ENCODE data around the gene SHBG. TPM values are rescaled to one million over a fixed set of nuclear protein-coding genes. Genes with fewer than 3 reads are reported as not detected.
A peak's percentile ranks its signal among the peaks of the same experiment; 100 is the strongest.

SHBG gene, protein sequence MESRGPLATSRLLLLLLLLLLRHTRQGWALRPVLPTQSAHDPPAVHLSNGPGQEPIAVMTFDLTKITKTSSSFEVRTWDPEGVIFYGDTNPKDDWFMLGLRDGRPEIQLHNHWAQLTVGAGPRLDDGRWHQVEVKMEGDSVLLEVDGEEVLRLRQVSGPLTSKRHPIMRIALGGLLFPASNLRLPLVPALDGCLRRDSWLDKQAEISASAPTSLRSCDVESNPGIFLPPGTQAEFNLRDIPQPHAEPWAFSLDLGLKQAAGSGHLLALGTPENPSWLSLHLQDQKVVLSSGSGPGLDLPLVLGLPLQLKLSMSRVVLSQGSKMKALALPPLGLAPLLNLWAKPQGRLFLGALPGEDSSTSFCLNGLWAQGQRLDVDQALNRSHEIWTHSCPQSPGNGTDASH
- total RNA-seq (1 to 10 TPM in 1 of 2 donors, under 1 TPM in 1; 0.20 to 1.5 TPM), polyA plus RNA-seq (ENCODE audit: insufficient read length in 2 of 2) (1 to 10 TPM; 1.0 to 2.7 TPM)
- long read RNA-seq, donor 1, partial matches to known transcripts = 78 of 140 reads
- long read RNA-seq, donor 1, other reads (novel, unspliced or antisense) = 62 of 140 reads
- long read RNA-seq, donor 2 = 0 reads
- long read RNA-seq, donor 3, partial matches to known transcripts = 0 of 46 reads
- long read RNA-seq, donor 3, other reads (novel, unspliced or antisense) = 46 of 46 reads
- long read RNA-seq, donor 4, partial matches to known transcripts = 99 of 230 reads
- long read RNA-seq, donor 4, other reads (novel, unspliced or antisense) = 131 of 230 reads

DNA sequence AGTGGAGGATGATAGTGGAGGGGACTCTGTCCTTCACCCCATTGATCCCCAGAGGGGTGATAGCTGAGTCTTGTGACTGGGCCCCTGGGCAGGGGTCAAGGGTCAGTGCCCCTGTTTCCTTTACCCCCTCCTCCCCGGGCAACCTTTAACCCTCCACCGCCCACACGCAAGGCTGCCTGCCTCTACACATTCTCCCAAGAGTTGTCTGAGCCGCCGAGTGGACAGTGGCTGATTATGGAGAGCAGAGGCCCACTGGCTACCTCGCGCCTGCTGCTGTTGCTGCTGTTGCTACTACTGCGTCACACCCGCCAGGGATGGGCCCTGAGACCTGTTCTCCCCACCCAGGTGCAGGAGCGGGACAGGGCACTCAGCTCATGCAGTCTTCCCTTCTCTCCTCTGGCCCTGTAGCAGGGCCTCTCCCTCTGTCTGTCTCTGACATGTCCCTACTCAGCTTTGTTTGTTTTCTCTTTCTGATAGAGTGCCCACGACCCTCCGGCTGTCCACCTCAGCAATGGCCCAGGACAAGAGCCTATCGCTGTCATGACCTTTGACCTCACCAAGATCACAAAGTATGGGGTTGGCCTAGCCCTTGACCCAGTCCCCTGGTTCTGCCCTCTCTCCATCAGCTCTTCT, at the start of gene SHBG:
Gene SHBG (plus strand): TSS at position 197 of the 633 bp plus-strand sequence. CDS start 38 bp downstream, at position 235.
- Histone ChIP-seq H3K27ac (ENCODE audit: low read depth, low read length) (no peak within 1 kb of the TSS), H3K9me3 (ENCODE audit: control insufficient read depth, insufficient read depth, low read length) (no peaks in the 10 kb centered on the region), H3K4me1 (ENCODE audit: control insufficient read depth, insufficient read depth, low read length) (peaks cover 28% of the 10 kb centered on the region), H3K27me3 (ENCODE audit: control insufficient read depth, insufficient read depth, low read length) (no peaks in the 10 kb centered on the region), H3K4me3 (ENCODE audit: low read depth, low read length) (no peak within 1 kb of the TSS), H3K36me3 (ENCODE audit: control insufficient read depth, insufficient read depth, low read length) (peaks cover 12% of the 10 kb centered on the region)
- no peak for DNase-seq (ENCODE audit: low read depth in 4 of 6, low spot score in 6 of 6)
- 75% methylated on average over 13 of the region's 13 CpGs for WGBS (ENCODE audit: insufficient coverage)

DNA sequence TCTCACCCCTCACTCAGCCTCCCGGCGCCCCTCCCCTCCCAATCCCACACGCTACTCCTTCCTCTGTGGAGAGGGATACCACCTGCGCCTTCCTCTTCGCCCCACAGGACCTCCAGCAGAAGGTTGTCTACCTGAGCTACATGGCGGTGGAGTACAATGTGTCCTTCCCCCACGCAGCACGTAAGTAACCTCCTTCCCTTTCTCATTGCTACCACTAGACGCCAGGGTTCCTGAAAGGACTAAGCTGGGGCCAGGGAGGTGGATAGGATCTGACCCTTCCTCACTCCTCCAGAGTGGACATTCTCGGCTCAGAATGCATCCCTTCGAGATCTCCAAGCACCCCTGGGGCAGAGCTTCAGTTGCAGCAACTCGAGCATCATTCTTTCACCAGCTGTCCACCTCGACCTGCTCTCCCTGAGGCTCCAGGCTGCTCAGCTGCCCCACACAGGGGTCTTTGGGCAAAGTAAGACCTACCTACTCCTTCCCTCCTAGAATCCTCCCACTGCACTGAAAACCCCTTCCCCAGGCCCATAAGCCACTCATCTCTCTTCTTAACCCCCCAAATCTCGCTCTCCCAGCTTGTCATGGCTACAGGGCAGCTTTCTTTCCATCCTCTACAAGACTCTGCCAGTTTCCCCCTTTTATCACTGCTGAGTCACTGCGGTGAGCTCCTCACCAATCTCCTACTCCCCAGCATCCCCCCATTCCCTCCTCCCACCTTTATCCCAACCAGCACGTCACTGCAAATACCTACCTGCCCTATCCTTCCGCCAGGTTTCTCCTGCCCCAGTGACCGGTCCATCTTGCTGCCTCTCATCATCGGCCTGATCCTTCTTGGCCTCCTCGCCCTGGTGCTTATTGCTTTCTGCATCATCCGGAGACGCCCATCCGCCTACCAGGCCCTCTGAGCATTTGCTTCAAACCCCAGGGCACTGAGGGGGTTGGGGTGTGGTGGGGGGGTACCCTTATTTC, 49.0 kb upstream of the SHBG start:
- H3K36me3 ChIP-seq (ENCODE audit: control insufficient read depth, insufficient read depth, low read length) = peaks cover 80% of the 10 kb centered on the region
- H3K9me3 ChIP-seq (ENCODE audit: control insufficient read depth, insufficient read depth, low read length) = no peaks in the 10 kb centered on the region
- H3K4me1 ChIP-seq (ENCODE audit: control insufficient read depth, insufficient read depth, low read length) = peaks cover 65% of the 10 kb centered on the region
- H3K27ac ChIP-seq (ENCODE audit: low read depth, low read length) = no peak overlapping the region
- H3K4me3 ChIP-seq (ENCODE audit: low read depth, low read length) = no peak overlapping the region
- 82% methylated on average over 17 of the region's 23 CpGs for WGBS (ENCODE audit: insufficient coverage)
- DNase-seq (ENCODE audit: low read depth in 4 of 6, low spot score in 6 of 6) = no peak
- H3K27me3 ChIP-seq (ENCODE audit: control insufficient read depth, insufficient read depth, low read length) = no peaks in the 10 kb centered on the region

DNA sequence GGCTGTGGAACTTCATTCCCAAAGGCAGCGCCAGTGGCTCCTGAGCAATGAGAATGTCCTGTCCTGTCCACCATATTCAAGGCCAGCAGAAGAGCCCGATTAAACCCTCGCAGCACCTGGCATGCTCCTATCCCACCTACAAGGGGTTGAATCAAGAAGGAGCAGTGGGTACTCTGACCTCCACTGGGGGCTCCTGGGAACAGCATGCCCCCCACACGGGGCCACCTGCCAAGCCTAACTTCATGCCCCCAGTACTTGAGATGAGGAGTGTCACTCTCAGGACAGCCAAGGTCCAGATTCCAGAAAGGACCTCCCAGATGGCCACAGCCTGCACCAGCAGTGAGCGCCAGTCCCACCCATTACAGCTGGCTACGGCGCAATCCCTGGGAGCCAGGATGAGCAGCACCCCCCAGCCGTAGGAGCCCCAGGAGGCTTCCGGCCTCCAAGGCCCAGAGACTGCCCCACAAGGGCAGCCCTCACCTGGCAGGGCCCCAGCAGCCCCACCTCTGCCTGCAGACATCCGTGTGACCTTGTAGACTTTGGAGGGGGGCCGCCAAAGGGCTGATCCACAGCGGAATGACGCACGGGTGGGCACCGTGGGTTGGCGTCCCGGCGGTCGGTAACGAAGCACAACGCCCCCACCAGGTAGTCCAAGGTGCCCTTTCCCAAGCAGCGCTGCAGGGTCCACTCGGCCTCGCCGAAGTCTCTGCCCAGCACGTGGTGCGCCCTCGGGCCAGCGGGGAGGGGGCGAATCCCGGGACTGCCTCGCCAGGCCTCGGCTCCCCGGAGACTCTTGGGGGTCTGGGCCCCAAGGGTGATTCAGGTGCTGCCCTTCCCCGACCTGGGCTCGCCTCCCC, 47.3 kb upstream of the SHBG start:
- H3K36me3 ChIP-seq (ENCODE audit: control insufficient read depth, insufficient read depth, low read length) = peaks cover 80% of the 10 kb centered on the region
- 85% methylated on average over 33 of the region's 36 CpGs for WGBS (ENCODE audit: insufficient coverage)

DNA sequence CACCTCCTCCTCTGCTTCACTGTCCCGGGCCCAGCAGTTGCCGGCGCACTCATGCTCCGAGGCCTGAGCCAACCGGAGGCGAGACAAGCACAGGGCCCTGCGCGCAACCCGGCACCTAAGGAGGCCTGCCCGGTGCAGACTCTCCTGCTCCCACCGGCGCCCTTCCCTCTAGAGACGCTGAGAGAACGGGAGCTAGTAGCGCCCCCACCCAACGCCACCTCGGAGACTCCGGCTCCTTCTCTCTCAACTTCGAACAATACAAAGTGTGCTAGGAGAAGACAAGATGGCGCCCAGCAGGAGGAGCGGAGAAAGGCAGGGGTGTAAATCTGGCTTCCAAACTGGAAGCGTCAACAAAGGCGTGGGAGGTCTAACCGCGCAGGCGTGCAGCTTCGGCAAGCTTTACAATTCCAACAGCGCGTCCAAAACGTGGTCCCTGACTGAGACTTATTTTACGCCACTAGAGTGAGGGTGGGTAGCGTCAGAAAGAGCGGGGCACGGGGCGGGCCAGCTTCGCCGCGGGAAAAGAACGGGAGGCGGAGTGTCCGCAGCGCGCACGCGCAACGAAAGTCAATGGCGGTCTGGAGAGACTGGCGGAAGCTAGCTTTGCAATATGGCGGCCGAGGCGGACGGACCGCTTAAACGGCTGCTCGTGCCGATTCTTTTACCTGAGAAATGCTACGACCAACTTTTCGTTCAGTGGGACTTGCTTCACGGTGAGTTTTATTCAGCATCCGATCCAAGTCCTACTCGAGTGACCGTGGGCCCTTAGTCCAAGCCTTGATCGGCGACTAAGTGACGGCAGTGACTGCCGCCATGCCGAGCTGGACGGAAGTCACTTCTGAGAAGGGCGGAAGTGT, 46.5 kb upstream of the SHBG start, which contains the start of gene MPDU1:
Gene MPDU1 (plus strand): TSS at position 600 of the 857 bp plus-strand sequence. CDS start 11 bp downstream, at position 611.
- DNase-seq (ENCODE audit: low read depth in 4 of 6, low spot score in 6 of 6) = peak; percentile 95 to 100 (median 98)
- Histone ChIP-seq H3K4me1 (ENCODE audit: control insufficient read depth, insufficient read depth, low read length) (peaks cover 71% of the 10 kb centered on the region), H3K27ac (ENCODE audit: low read depth, low read length) (peak within 1 kb of the TSS; percentile 99), H3K27me3 (ENCODE audit: control insufficient read depth, insufficient read depth, low read length) (no peaks in the 10 kb centered on the region), H3K36me3 (ENCODE audit: control insufficient read depth, insufficient read depth, low read length) (peaks cover 80% of the 10 kb centered on the region), H3K4me3 (ENCODE audit: low read depth, low read length) (peak within 1 kb of the TSS; percentile 94), H3K9me3 (ENCODE audit: control insufficient read depth, insufficient read depth, low read length) (no peaks in the 10 kb centered on the region)
- 12% methylated on average over 69 of the region's 69 CpGs for WGBS (ENCODE audit: insufficient coverage)

More for the DNA sequence above, 47.3 kb upstream of the SHBG start:
- H3K4me3 ChIP-seq (ENCODE audit: low read depth, low read length) = peak overlapping the region; percentile 94
- H3K4me1 ChIP-seq (ENCODE audit: control insufficient read depth, insufficient read depth, low read length) = peaks cover 62% of the 10 kb centered on the region
- DNase-seq (ENCODE audit: low read depth in 4 of 6, low spot score in 6 of 6) = no peak
- H3K9me3 ChIP-seq (ENCODE audit: control insufficient read depth, insufficient read depth, low read length) = no peaks in the 10 kb centered on the region
- peak overlapping the region; percentile 99 for H3K27ac ChIP-seq (ENCODE audit: low read depth, low read length)
- no peaks in the 10 kb centered on the region for H3K27me3 ChIP-seq (ENCODE audit: control insufficient read depth, insufficient read depth, low read length)

DNA sequence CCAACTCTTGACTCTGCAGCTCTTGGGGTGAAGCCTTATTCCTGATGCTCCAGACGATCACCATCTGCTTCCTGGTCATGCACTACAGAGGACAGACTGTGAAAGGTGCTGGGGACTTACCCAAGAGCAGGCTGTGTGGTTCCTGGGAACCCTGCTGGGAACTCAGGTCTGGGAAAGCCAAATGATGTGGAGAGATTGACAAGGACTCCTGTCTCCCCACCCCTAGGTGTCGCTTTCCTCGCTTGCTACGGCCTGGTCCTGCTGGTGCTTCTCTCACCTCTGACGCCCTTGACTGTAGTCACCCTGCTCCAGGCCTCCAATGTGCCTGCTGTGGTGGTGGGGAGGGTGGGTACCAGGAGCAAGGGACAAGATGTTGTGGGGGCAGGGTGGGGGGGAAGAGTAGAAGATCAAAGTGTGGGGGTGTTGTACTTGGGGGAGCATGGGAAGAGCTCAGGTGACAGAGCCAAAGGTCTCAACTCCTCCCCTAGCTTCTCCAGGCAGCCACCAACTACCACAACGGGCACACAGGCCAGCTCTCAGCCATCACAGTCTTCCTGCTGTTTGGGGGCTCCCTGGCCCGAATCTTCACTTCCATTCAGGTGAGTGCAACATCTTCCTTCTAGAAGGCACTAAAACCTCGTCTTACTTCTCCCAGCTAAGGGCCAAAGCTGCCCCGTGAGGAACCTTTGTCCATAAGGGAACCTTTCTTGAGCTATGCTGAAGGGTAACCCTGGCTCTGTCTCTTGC, 43.1 kb upstream of the SHBG start:
- H3K4me1 ChIP-seq (ENCODE audit: control insufficient read depth, insufficient read depth, low read length) = peaks cover 57% of the 10 kb centered on the region
- no peak overlapping the region for H3K27ac ChIP-seq (ENCODE audit: low read depth, low read length)
- H3K4me3 ChIP-seq (ENCODE audit: low read depth, low read length) = no peak overlapping the region
- no peaks in the 10 kb centered on the region for H3K9me3 ChIP-seq (ENCODE audit: control insufficient read depth, insufficient read depth, low read length)
- H3K36me3 ChIP-seq (ENCODE audit: control insufficient read depth, insufficient read depth, low read length) = peaks cover 81% of the 10 kb centered on the region
- no peaks in the 10 kb centered on the region for H3K27me3 ChIP-seq (ENCODE audit: control insufficient read depth, insufficient read depth, low read length)
- no peak for DNase-seq (ENCODE audit: low read depth in 4 of 6, low spot score in 6 of 6)
- WGBS (ENCODE audit: insufficient coverage) = 84% methylated on average over 5 of the region's 9 CpGs

DNA sequence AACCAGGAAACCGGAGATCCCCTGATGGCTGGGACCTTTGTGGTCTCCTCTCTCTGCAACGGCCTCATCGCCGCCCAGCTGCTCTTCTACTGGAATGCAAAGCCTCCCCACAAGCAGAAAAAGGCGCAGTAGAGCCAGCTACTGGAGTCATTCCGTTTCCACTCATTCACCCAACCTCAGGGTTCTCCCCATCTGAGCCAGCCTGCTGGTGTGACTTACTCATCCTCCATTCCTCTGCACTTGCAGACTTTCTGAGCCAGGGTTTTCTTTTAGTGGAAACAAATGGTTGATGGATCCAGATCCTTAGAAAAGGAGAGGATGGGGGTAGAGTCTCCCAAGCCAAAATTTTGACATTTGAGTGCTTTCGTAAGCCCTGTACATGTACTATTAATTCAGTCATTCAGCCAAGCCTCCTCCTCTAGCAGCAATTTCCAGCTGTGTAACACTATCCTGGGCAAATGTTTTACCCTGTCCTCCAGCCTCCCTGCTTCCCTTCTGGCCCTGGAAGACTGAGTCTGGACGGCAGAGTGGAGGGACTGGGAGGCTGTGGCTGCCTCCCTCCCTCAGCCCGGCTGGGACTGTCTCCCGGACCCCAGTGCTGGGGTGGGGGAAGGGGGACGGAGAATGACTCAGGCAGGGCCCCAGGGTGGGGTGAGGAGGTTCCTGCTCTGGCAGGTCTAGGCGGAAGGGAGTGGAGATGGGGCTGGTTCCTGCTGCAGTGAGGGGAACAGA, 42.3 kb upstream of the SHBG start:
- no peaks in the 10 kb centered on the region for H3K9me3 ChIP-seq (ENCODE audit: control insufficient read depth, insufficient read depth, low read length)
- 78% methylated on average over 9 of the region's 12 CpGs for WGBS (ENCODE audit: insufficient coverage)
- DNase-seq (ENCODE audit: low read depth in 4 of 6, low spot score in 6 of 6) = no peak
- H3K27ac ChIP-seq (ENCODE audit: low read depth, low read length) = no peak overlapping the region
- H3K4me1 ChIP-seq (ENCODE audit: control insufficient read depth, insufficient read depth, low read length) = peaks cover 50% of the 10 kb centered on the region
- H3K27me3 ChIP-seq (ENCODE audit: control insufficient read depth, insufficient read depth, low read length) = no peaks in the 10 kb centered on the region
- H3K4me3 ChIP-seq (ENCODE audit: low read depth, low read length) = no peak overlapping the region
- H3K36me3 ChIP-seq (ENCODE audit: control insufficient read depth, insufficient read depth, low read length) = peaks cover 81% of the 10 kb centered on the region

DNA sequence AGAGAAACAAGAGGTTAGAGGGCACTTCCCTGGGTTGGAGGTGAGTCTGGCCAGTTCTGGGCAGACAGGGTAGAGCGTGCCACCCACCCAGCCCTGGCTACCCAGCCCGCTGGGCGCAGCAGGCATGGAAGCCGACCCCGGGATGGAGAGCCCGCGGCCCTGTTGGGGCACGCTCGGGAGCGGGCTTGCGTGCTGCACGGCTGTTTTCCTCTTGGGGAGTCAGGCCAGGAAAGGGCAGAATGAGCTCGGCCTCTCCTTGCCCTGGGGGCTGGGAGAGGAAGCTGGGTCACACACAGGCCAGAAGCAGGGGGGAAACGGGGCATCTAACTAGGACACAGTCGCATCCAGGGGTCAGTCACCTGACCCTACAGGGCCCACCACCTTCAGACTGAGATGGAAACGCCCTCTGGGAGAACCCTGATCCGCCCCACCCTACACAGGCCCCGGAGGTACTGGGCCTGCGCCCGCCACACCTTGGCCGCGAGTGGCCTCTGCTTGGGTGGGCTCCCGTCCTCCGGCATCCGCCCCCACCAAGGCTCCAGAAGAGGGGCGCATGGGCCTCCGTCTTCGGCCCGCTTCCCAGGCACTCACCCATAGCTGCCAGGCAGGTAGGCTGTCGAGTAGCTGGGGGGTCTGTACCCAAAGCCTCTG, 41.3 kb upstream of the SHBG start:
- Histone ChIP-seq H3K4me3 (ENCODE audit: low read depth, low read length) (peak overlapping the region; percentile 64), H3K27me3 (ENCODE audit: control insufficient read depth, insufficient read depth, low read length) (no peaks in the 10 kb centered on the region), H3K4me1 (ENCODE audit: control insufficient read depth, insufficient read depth, low read length) (peaks cover 41% of the 10 kb centered on the region), H3K36me3 (ENCODE audit: control insufficient read depth, insufficient read depth, low read length) (peaks cover 86% of the 10 kb centered on the region), H3K9me3 (ENCODE audit: control insufficient read depth, insufficient read depth, low read length) (no peaks in the 10 kb centered on the region), H3K27ac (ENCODE audit: low read depth, low read length) (peak overlapping the region; percentile 52)
- WGBS (ENCODE audit: insufficient coverage) = 66% methylated on average over 26 of the region's 30 CpGs
- DNase-seq (ENCODE audit: low read depth in 4 of 6, low spot score in 6 of 6) = no peak
